Bronchial epithelial cell (primary cell): ENCODE measurements around the gene TSPAN17. TPM values are rescaled to one million over a fixed set of nuclear protein-coding genes. Genes with fewer than 3 reads are reported as not detected.

ENCODE experiments used
- DNase-seq: peaks from one replicate; pipeline ENCODE4 v3.0.0-alpha.2; 2010; ENCODE audit warnings: low read depth
- FAIRE-seq: peaks from 2 replicates; lab custom pipeline; 2011; peaks lifted over from hg19 to GRCh38; lab: Jason Lieb, UNC
- H3K27me3 ChIP-seq: 2 replicates; pipeline ENCODE4 v1.5.1; 2011; ENCODE audit warnings: low read length; ENCODE audit not compliant: control insufficient read depth, insufficient read depth
- H3K36me3 ChIP-seq: 2 replicates; pipeline ENCODE4 v1.5.1; 2011; ENCODE audit warnings: low read length; ENCODE audit not compliant: control insufficient read depth, insufficient read depth
- H3K4me3 ChIP-seq: 2 replicates; pipeline ENCODE4 v1.5.1; 2011; ENCODE audit warnings: mild to moderate bottlenecking, low read depth, low read length, control low read depth
- total RNA-seq: library from RNA; depleted of rRNA; stranded (reverse); fragments of >200 nt; gene quantifications from 2 replicates; pipeline ENCODE4 v1.2.1, GENCODE V29; 2014
- TF ChIP-seq, protein P1 (sequence below): IDR thresholded peaks from 2 replicates; pipeline ENCODE4 v1.5.1; 2011; ENCODE audit warnings: mild to moderate bottlenecking, moderate library complexity, low read length, control low read depth, inconsistent platforms; ENCODE audit not compliant: insufficient read depth, severe bottlenecking

TSPAN17 gene
- total RNA-seq, 1 donor from 2014 or later = 46.3 TPM

DNA sequence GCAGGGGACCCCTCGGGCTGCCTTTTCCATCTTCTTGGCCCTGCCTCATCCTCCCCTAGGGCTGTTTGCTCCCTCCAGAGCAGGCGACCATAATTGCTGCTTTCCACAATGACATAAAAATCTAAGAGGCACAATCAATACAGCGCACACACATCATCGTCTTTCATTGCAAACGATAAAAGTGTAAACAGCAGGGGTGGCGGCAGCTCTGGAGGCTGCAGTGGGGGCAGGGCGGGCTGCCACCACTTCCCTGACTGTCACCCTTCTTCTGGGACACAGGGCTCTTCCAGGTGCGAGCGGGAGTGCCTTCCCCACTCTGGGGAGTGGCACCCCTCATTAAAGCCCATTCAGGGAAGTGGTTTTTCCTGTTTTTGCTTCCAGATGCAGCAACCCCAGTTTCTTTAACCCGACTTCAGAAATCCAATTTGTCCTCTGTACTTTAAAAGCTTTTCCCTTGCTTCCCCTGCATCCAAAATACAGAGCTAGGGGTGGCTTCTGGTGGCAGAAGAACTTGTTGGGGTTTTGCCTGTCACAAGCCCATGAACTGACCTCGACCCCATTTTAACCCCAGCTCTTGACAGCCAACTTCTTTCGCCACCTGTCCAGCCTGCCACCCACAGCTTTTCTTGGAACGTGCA, 45.7 kb downstream of the TSPAN17 start:
- Histone ChIP-seq H3K4me3 (no peak overlapping the region), H3K27me3 (peaks cover 37% of the 10 kb centered on the region), H3K36me3 (no peaks in the 10 kb centered on the region)
- FAIRE-seq (no peak), DNase-seq (no peak)
- TF ChIP-seq, protein P1, sequence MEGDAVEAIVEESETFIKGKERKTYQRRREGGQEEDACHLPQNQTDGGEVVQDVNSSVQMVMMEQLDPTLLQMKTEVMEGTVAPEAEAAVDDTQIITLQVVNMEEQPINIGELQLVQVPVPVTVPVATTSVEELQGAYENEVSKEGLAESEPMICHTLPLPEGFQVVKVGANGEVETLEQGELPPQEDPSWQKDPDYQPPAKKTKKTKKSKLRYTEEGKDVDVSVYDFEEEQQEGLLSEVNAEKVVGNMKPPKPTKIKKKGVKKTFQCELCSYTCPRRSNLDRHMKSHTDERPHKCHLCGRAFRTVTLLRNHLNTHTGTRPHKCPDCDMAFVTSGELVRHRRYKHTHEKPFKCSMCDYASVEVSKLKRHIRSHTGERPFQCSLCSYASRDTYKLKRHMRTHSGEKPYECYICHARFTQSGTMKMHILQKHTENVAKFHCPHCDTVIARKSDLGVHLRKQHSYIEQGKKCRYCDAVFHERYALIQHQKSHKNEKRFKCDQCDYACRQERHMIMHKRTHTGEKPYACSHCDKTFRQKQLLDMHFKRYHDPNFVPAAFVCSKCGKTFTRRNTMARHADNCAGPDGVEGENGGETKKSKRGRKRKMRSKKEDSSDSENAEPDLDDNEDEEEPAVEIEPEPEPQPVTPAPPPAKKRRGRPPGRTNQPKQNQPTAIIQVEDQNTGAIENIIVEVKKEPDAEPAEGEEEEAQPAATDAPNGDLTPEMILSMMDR = no peak

DNA sequence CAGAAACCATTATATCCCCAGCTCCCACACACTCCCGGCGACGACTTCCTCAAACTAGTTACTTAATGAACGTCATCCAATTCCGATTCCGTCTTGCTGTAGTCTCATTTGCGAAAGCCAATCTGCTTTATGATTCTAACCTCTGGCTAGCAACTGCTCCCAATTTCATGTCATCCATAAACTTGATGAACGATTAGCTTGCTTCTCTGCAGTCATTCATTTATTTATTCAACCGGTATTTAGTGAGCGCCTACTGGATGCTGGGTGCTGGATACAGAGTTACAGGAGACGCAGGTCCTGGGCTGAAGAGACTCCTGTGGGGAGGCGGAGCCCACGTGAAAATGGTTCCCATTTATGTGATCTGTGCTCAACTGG, 46.2 kb downstream of the TSPAN17 start:
- peaks cover 37% of the 10 kb centered on the region for H3K27me3 ChIP-seq
- FAIRE-seq = no peak
- no peak for DNase-seq
- no peaks in the 10 kb centered on the region for H3K36me3 ChIP-seq
- TF ChIP-seq, protein P1 = no peak
- no peak overlapping the region for H3K4me3 ChIP-seq

DNA sequence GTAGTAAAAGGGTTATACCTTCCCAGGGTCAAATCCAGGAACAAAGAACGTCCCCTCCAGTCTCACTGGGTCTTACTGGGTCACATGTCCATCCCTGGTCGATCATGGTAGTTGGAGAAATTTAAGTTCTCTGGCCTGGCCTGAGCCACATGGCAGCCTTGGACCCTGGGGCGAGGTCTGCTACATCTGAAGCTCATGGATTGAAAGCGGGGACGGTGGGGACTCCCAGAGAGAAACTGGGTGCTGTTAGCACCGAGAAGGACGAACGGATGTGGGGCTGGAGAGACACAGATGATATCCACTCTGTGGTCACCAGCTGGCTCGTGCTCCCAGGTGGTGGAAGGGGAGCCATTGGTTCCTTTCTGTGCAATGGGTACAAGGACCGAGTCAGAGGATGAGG, 46.9 kb downstream of the TSPAN17 start:
- DNase-seq = no peak
- Histone ChIP-seq H3K36me3 (no peaks in the 10 kb centered on the region), H3K27me3 (peaks cover 37% of the 10 kb centered on the region), H3K4me3 (no peak overlapping the region)
- TF ChIP-seq, protein P1 = no peak
- peak; percentile 43 for FAIRE-seq

- DNase-seq = no peak
- TF ChIP-seq, protein P1 = no peak
- peaks cover 37% of the 10 kb centered on the region for H3K27me3 ChIP-seq
- no peak overlapping the region for H3K4me3 ChIP-seq
- no peaks in the 10 kb centered on the region for H3K36me3 ChIP-seq
- FAIRE-seq = no peak
Measured at GRCh38 chr5:176694631-176695030, 47.3 kb downstream of the TSPAN17 start.

- TF ChIP-seq, protein P1 = no peak
- Histone ChIP-seq H3K36me3 (no peaks in the 10 kb centered on the region), H3K27me3 (peaks cover 37% of the 10 kb centered on the region), H3K4me3 (no peak overlapping the region)
- DNase-seq (no peak), FAIRE-seq (no peak)
Measured at GRCh38 chr5:176695073-176695472, 47.8 kb downstream of the TSPAN17 start.

DNA sequence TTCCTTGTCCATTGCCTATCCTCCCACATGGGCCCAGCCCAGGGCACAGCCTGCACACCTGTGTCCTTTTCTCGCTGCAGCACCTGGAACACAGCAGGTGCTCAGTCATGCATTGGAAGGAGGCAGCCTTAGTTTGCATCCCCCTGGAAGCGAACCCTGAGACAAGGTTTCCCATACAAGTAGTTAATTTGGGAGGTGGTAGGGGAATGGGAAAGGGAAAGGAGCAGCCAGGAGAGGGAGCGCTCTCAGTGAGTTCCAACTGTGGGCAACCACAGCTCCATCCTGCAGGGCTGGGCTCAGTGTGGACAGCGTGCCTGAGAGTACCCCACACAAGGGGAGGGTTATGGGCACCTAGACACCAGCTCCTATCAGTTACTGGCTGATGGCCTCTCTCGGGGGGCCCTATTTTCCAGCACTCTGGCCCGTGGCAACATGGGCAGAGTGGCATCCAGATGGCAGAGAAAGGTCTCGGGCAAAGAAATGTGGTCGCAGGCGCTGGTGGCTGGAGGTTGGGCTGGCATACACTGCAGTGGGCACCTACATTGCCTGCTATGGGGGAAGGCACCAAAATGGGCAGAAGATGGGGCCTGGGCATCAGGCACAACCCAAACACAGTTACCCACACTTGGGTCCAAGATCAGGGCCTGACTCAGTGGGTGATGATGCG, 50.1 kb downstream of the TSPAN17 start:
- TF ChIP-seq, protein P1 = no peak
- FAIRE-seq (no peak), DNase-seq (no peak)
- H3K27me3 ChIP-seq = peaks cover 27% of the 10 kb centered on the region
- no peak overlapping the region for H3K4me3 ChIP-seq
- H3K36me3 ChIP-seq = no peaks in the 10 kb centered on the region
